GM12892 (cell line): ENCODE measurements around the gene FAM3C.

Experiments
- POLR2A ChIP-seq: IDR thresholded peaks from 2 replicates; pipeline ENCODE4 v1.6.1; 2011; ENCODE audit warnings: low read depth, low read length, control low read depth
- POLR2AphosphoS5 ChIP-seq: IDR thresholded peaks from 2 replicates; pipeline ENCODE4 v1.6.1; 2011; ENCODE audit warnings: low read depth, low read length, control low read depth
- TAF1 ChIP-seq: IDR thresholded peaks from 2 replicates; pipeline ENCODE4 v1.6.1; 2011; ENCODE audit warnings: low read depth, mild to moderate bottlenecking, control low read depth, low read length, borderline replicate concordance

GRCh38 chr7:121360564-121360963 lies 35.5 kb downstream of the FAM3C start:
- TF ChIP-seq POLR2A (no peak), POLR2AphosphoS5 (no peak), TAF1 (no peak)
